ENCODE measurements around the gene FAM168A.

FAM168A gene

GRCh38 chr11:73597956-73598718, at the start of gene FAM168A:
TSS of gene FAM168A (minus strand) at chr11:73598112. CDS start at chr11:73468474, 129,638 bp downstream.
- DNase-seq = peak; percentile 85 to 87

- DNase-seq = peak; percentile 80
Measured at GRCh38 chr11:73647459-73648100, 49.7 kb upstream of the FAM168A start.

- DNase-seq = no peak
Measured at GRCh38 chr11:73645972-73646631, 48.2 kb upstream of the FAM168A start, which contains the start of gene PLEKHB1. TSS of gene PLEKHB1 (plus strand) at chr11:73646581. CDS start at chr11:73646609, 28 bp downstream.

GRCh38 chr11:73645121-73645969, 47.4 kb upstream of the FAM168A start:
- no peak for DNase-seq

GRCh38 chr11:73641668-73642067, 43.8 kb upstream of the FAM168A start:
- no peak for DNase-seq

GRCh38 chr11:73640592-73640991, 42.7 kb upstream of the FAM168A start:
- DNase-seq = no peak

GRCh38 chr11:73637012-73637411, 39.1 kb upstream of the FAM168A start:
- DNase-seq = no peak

GRCh38 chr11:73636249-73636648, 38.3 kb upstream of the FAM168A start:
- no peak for DNase-seq

GRCh38 chr11:73635721-73636120, 37.8 kb upstream of the FAM168A start:
- DNase-seq = no peak

- DNase-seq = no peak
Measured at GRCh38 chr11:73633999-73634398, 36.1 kb upstream of the FAM168A start.

GRCh38 chr11:73632996-73633395, 35.1 kb upstream of the FAM168A start:
- no peak for DNase-seq

GRCh38 chr11:73629907-73630306, 32.0 kb upstream of the FAM168A start:
- DNase-seq = no peak

- DNase-seq = peak; percentile 58 to 66
Measured at GRCh38 chr11:73625696-73626318, 27.9 kb upstream of the FAM168A start.

- no peak for DNase-seq
Measured at GRCh38 chr11:73623686-73624085, 25.8 kb upstream of the FAM168A start.

- no peak for DNase-seq
Measured at GRCh38 chr11:73622926-73623593, 25.1 kb upstream of the FAM168A start.

- DNase-seq = no peak
Measured at GRCh38 chr11:73614591-73614990, 16.7 kb upstream of the FAM168A start.

GRCh38 chr11:73612601-73613140, 14.8 kb upstream of the FAM168A start:
- no peak for DNase-seq

GRCh38 chr11:73598719-73599379, 937 bp upstream of the FAM168A start:
- DNase-seq = no peak

GRCh38 chr11:73597336-73597955, 466 bp downstream of the FAM168A start:
- DNase-seq = no peak

GRCh38 chr11:73596547-73596946, 1.4 kb downstream of the FAM168A start:
- DNase-seq = no peak

Data from stimulated activated CD4-positive, alpha-beta T cell treated with anti-CD3 and anti-CD28 coated beads, Interleukin-2, amount 100 ng/mL, for 48 hours (primary cell).